ENCODE measurements around the gene KATNBL1.
"Not testable (repeated sequence)": the region's sequence is repeated elsewhere in the genome, so short reads cannot be mapped to it uniquely, and the experiment has no call there.

Gene KATNBL1

DNA sequence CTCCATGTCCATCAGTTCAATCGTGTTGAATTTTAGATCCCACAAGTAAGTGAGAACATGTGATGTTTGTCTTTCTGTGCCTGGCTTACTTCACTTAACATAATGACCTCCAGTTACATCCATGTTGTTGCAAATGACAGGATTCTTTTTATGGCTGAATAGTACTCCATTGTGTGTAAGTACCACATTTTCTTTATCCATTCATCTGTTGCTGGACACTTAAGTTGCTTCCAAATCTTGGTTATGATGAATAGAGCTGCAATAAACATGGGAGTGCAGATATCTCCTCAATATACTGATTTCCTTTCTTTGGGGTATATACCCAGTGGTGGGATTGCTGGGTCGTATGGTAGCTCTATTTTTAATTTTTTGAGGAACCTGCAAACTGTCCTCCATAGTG, 89.5 kb downstream of the KATNBL1 start:
- H3K79me1 ChIP-seq (ENCODE audit: low read depth, low read length) = not testable (repeated sequence)

GRCh38 chr15:34119291-34119690, 90.6 kb downstream of the KATNBL1 start:
- H4K8ac ChIP-seq (ENCODE audit: low read depth, low read length) = no peak overlapping the region
- H2BK120ac ChIP-seq (ENCODE audit: low read depth, low read length) = no peak overlapping the region
- no peak overlapping the region for H3K4me3 ChIP-seq (ENCODE audit: low read length in 2 of 2)
- no peak overlapping the region for H3K9ac ChIP-seq (ENCODE audit: low read depth, low read length, poor library complexity)
- no peak overlapping the region for H3K23ac ChIP-seq (ENCODE audit: low read depth, low read length, poor library complexity)
- H2AFZ ChIP-seq (ENCODE audit: low read length) = no peak overlapping the region
- no peak overlapping the region for H2BK15ac ChIP-seq (ENCODE audit: low read length)
- H3K18ac ChIP-seq (ENCODE audit: low read length) = no peak overlapping the region
- no peak overlapping the region for H3K4me2 ChIP-seq (ENCODE audit: insufficient read depth, low read length, poor library complexity, severe bottlenecking)
- no peak overlapping the region for H2BK5ac ChIP-seq (ENCODE audit: low read length)
- H2AK5ac ChIP-seq (ENCODE audit: low read depth, low read length) = no peak overlapping the region
- H2BK12ac ChIP-seq (ENCODE audit: low read length) = no peak overlapping the region
- H3K27ac ChIP-seq (replicated peaks; ENCODE audit: low read length) = no peak overlapping the region
- WGBS, 2 donors (ENCODE audit: extremely low coverage in 2 of 2, insufficient read length in 2 of 2, insufficient replicate concordance in 1 of 2) = no CpG with 5 or more reads among the region's 4 CpGs
- no peaks in the 10 kb centered on the region for H3K27me3 ChIP-seq (ENCODE audit: control insufficient read depth in 3 of 3, insufficient read depth in 3 of 3, low read depth in 1 of 3, low read length in 3 of 3)
- no peaks in the 10 kb centered on the region for H3K9me3 ChIP-seq (replicated peaks in 1 of 2; ENCODE audit: control insufficient read depth in 2 of 2, insufficient read depth in 1 of 2, low read depth in 1 of 2, low read length in 2 of 2)
- H3K4ac ChIP-seq (ENCODE audit: low read length) = no peak overlapping the region
- no peaks in the 10 kb centered on the region for H3K79me1 ChIP-seq (ENCODE audit: low read depth, low read length)
- no peak overlapping the region for H3K14ac ChIP-seq (ENCODE audit: low read length)
- no peak overlapping the region for H4K91ac ChIP-seq (ENCODE audit: low read depth, low read length, poor library complexity)
- no peaks in the 10 kb centered on the region for H3K4me1 ChIP-seq (ENCODE audit: control insufficient read depth in 2 of 2, insufficient read depth in 1 of 2, low read depth in 1 of 2, low read length in 2 of 2)
- no peak for DNase-seq (ENCODE audit: low spot score)
- H3K36me3 ChIP-seq (replicated peaks in 1 of 2; ENCODE audit: control insufficient read depth in 2 of 2, insufficient read depth in 2 of 2, low read length in 2 of 2) = no peaks in the 10 kb centered on the region

More for the DNA sequence above, 89.5 kb downstream of the KATNBL1 start:
- H3K4me3 ChIP-seq (ENCODE audit: low read length in 2 of 2); H2AFZ ChIP-seq (ENCODE audit: low read length); H3K36me3 ChIP-seq (replicated peaks in 1 of 2; ENCODE audit: control insufficient read depth in 2 of 2, insufficient read depth in 2 of 2, low read length in 2 of 2); H3K18ac ChIP-seq (ENCODE audit: low read length); H2BK12ac ChIP-seq (ENCODE audit: low read length); H2BK15ac ChIP-seq (ENCODE audit: low read length); DNase-seq (ENCODE audit: low spot score); H3K23ac ChIP-seq (ENCODE audit: low read depth, low read length, poor library complexity); H4K91ac ChIP-seq (ENCODE audit: low read depth, low read length, poor library complexity); H3K4me1 ChIP-seq (ENCODE audit: control insufficient read depth in 2 of 2, insufficient read depth in 1 of 2, low read depth in 1 of 2, low read length in 2 of 2); H3K9me3 ChIP-seq (replicated peaks in 1 of 2; ENCODE audit: control insufficient read depth in 2 of 2, insufficient read depth in 1 of 2, low read depth in 1 of 2, low read length in 2 of 2); H3K4me2 ChIP-seq (ENCODE audit: insufficient read depth, low read length, poor library complexity, severe bottlenecking); H3K27ac ChIP-seq (replicated peaks; ENCODE audit: low read length); H2BK120ac ChIP-seq (ENCODE audit: low read depth, low read length); H3K4ac ChIP-seq (ENCODE audit: low read length); H4K8ac ChIP-seq (ENCODE audit: low read depth, low read length); H3K9ac ChIP-seq (ENCODE audit: low read depth, low read length, poor library complexity); H2BK5ac ChIP-seq (ENCODE audit: low read length); H2AK5ac ChIP-seq (ENCODE audit: low read depth, low read length); H3K14ac ChIP-seq (ENCODE audit: low read length); H3K27me3 ChIP-seq (ENCODE audit: control insufficient read depth in 3 of 3, insufficient read depth in 3 of 3, low read depth in 1 of 3, low read length in 3 of 3): not testable (repeated sequence)
- no CpG with 5 or more reads among the region's 2 CpGs for WGBS, 2 donors (ENCODE audit: extremely low coverage in 2 of 2, insufficient read length in 2 of 2, insufficient replicate concordance in 1 of 2)

- no peak overlapping the region for H2BK120ac ChIP-seq (ENCODE audit: low read depth, low read length)
- H2AK5ac ChIP-seq (ENCODE audit: low read depth, low read length) = no peak overlapping the region
- no peaks in the 10 kb centered on the region for H3K79me1 ChIP-seq (ENCODE audit: low read depth, low read length)
- DNase-seq (ENCODE audit: low spot score) = no peak
- H3K4me2 ChIP-seq (ENCODE audit: insufficient read depth, low read length, poor library complexity, severe bottlenecking) = no peak overlapping the region
- H3K9ac ChIP-seq (ENCODE audit: low read depth, low read length, poor library complexity) = no peak overlapping the region
- no CpG with 5 or more reads among the region's 2 CpGs for WGBS, 2 donors (ENCODE audit: extremely low coverage in 2 of 2, insufficient read length in 2 of 2, insufficient replicate concordance in 1 of 2)
- H3K9me3 ChIP-seq (replicated peaks in 1 of 2; ENCODE audit: control insufficient read depth in 2 of 2, insufficient read depth in 1 of 2, low read depth in 1 of 2, low read length in 2 of 2) = no peaks in the 10 kb centered on the region
- no peak overlapping the region for H3K18ac ChIP-seq (ENCODE audit: low read length)
- H3K4ac ChIP-seq (ENCODE audit: low read length) = no peak overlapping the region
- H4K91ac ChIP-seq (ENCODE audit: low read depth, low read length, poor library complexity) = no peak overlapping the region
- no peak overlapping the region for H4K8ac ChIP-seq (ENCODE audit: low read depth, low read length)
- no peak overlapping the region for H2AFZ ChIP-seq (ENCODE audit: low read length)
- no peak overlapping the region for H3K14ac ChIP-seq (ENCODE audit: low read length)
- H2BK15ac ChIP-seq (ENCODE audit: low read length) = no peak overlapping the region
- H3K23ac ChIP-seq (ENCODE audit: low read depth, low read length, poor library complexity) = no peak overlapping the region
- no peak overlapping the region for H3K27ac ChIP-seq (replicated peaks; ENCODE audit: low read length)
- H2BK12ac ChIP-seq (ENCODE audit: low read length) = no peak overlapping the region
- no peaks in the 10 kb centered on the region for H3K4me1 ChIP-seq (ENCODE audit: control insufficient read depth in 2 of 2, insufficient read depth in 1 of 2, low read depth in 1 of 2, low read length in 2 of 2)
- no peak overlapping the region for H2BK5ac ChIP-seq (ENCODE audit: low read length)
- no peak overlapping the region for H3K4me3 ChIP-seq (ENCODE audit: low read length in 2 of 2)
- H3K27me3 ChIP-seq (ENCODE audit: control insufficient read depth in 3 of 3, insufficient read depth in 3 of 3, low read depth in 1 of 3, low read length in 3 of 3) = no peaks in the 10 kb centered on the region
- H3K36me3 ChIP-seq (replicated peaks in 1 of 2; ENCODE audit: control insufficient read depth in 2 of 2, insufficient read depth in 2 of 2, low read length in 2 of 2) = no peaks in the 10 kb centered on the region
Observed at GRCh38 chr15:34116620-34117019, 93.3 kb downstream of the KATNBL1 start.

- Histone ChIP-seq H2AK5ac (ENCODE audit: low read depth, low read length) (no peak overlapping the region), H2BK5ac (ENCODE audit: low read length) (no peak overlapping the region), H3K4ac (ENCODE audit: low read length) (no peak overlapping the region), H2BK15ac (ENCODE audit: low read length) (no peak overlapping the region), H3K79me1 (ENCODE audit: low read depth, low read length) (no peaks in the 10 kb centered on the region), H3K36me3 (replicated peaks in 1 of 2; ENCODE audit: control insufficient read depth in 2 of 2, insufficient read depth in 2 of 2, low read length in 2 of 2) (no peaks in the 10 kb centered on the region), H3K23ac (ENCODE audit: low read depth, low read length, poor library complexity) (no peak overlapping the region), H3K18ac (ENCODE audit: low read length) (no peak overlapping the region), H3K4me1 (ENCODE audit: control insufficient read depth in 2 of 2, insufficient read depth in 1 of 2, low read depth in 1 of 2, low read length in 2 of 2) (no peaks in the 10 kb centered on the region), H4K91ac (ENCODE audit: low read depth, low read length, poor library complexity) (no peak overlapping the region), H3K14ac (ENCODE audit: low read length) (no peak overlapping the region), H2AFZ (ENCODE audit: low read length) (no peak overlapping the region), H3K27ac (replicated peaks; ENCODE audit: low read length) (no peak overlapping the region), H3K4me2 (ENCODE audit: insufficient read depth, low read length, poor library complexity, severe bottlenecking) (no peak overlapping the region), H4K8ac (ENCODE audit: low read depth, low read length) (no peak overlapping the region), H3K4me3 (ENCODE audit: low read length in 2 of 2) (no peak overlapping the region), H3K27me3 (ENCODE audit: control insufficient read depth in 3 of 3, insufficient read depth in 3 of 3, low read depth in 1 of 3, low read length in 3 of 3) (no peaks in the 10 kb centered on the region), H2BK120ac (ENCODE audit: low read depth, low read length) (no peak overlapping the region), H2BK12ac (ENCODE audit: low read length) (no peak overlapping the region), H3K9ac (ENCODE audit: low read depth, low read length, poor library complexity) (peak overlapping the region; percentile 50), H3K9me3 (replicated peaks in 1 of 2; ENCODE audit: control insufficient read depth in 2 of 2, insufficient read depth in 1 of 2, low read depth in 1 of 2, low read length in 2 of 2) (no peaks in the 10 kb centered on the region)
- no CpG with 5 or more reads among the region's 3 CpGs for WGBS, 2 donors (ENCODE audit: extremely low coverage in 2 of 2, insufficient read length in 2 of 2, insufficient replicate concordance in 1 of 2)
- DNase-seq (ENCODE audit: low spot score) = no peak
Observed at GRCh38 chr15:34114739-34115138, 95.2 kb downstream of the KATNBL1 start.
